Fibroblast of villous mesenchyme (primary cell): Measurements from ENCODE around the gene SLC35A2. TPM values are rescaled to one million over a fixed set of nuclear protein-coding genes. Genes with fewer than 3 reads are reported as not detected.

ENCODE experiments used
- DNase-seq: peaks from one replicate; pipeline ENCODE4 v3.0.0-alpha.2; 2010; ENCODE audit warnings: low read depth
- H3K4me3 ChIP-seq: 2 replicates; pipeline ENCODE4 v1.5.1; 2011; ENCODE audit warnings: low read depth, mild to moderate bottlenecking, low read length
- CTCF ChIP-seq: IDR thresholded peaks from 2 replicates; pipeline ENCODE4 v1.5.1; 2012; ENCODE audit warnings: low read depth, mild to moderate bottlenecking, low read length; ENCODE audit not compliant: insufficient read depth
- total RNA-seq: library from RNA; depleted of rRNA; stranded (reverse); fragments of >200 nt; gene quantifications from 2 replicates; pipeline ENCODE4 v1.2.3, GENCODE V29; 2012

The SLC35A2 gene
- total RNA-seq, 1 donor: 25.5 TPM

GRCh38 chrX:48937054-48937907 lies 25.8 kb upstream of the SLC35A2 start:
- H3K4me3 ChIP-seq: no peak overlapping the region
- DNase-seq: peak; percentile 19
- TF ChIP-seq CTCF: peak; percentile 19

- TF ChIP-seq CTCF: no peak
- no peak for DNase-seq
- H3K4me3 ChIP-seq: no peak overlapping the region
These were observed 25.1 kb upstream of the SLC35A2 start for GRCh38 chrX:48936429-48937053.

- no peak for TF ChIP-seq CTCF
- no peak for DNase-seq
- no peak overlapping the region for H3K4me3 ChIP-seq
These were observed 23.8 kb upstream of the SLC35A2 start for GRCh38 chrX:48935301-48935670.

DNA sequence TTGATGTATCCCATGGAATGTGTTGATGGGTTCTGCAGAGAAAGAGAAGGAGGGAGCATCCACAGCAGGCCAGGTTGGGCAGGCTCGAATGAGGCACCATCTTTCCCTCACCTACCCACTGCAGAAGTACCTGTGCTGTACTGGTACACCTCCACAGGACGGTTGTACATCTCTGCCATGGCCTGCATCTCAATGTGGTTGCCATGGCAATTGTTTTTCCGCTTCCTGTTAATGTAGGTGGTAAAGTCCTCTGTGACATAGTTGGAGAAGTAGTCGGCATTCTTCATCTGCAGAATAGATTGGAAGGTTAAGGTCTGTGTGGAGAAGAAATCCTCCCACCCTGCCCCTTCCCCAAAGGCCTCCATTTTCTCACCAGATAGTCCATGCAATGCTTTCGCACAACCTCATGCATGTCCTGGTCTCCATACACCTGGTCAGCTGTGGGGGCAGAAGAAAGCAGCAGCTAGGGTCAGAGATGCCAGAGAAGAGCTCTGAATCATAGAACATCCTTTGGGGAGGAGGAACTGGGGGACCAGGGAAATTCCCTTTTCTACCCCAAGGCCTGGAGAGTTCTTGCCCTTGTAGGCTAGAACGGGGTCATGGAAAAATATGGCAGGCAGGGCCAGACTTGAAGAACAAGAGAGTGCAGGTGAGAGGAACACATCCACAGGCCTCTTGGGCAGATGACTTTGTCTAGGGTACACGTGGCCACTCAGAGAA lies 23.3 kb upstream of the SLC35A2 start:
- no peak overlapping the region for H3K4me3 ChIP-seq
- DNase-seq: no peak
- TF ChIP-seq CTCF: no peak

DNA sequence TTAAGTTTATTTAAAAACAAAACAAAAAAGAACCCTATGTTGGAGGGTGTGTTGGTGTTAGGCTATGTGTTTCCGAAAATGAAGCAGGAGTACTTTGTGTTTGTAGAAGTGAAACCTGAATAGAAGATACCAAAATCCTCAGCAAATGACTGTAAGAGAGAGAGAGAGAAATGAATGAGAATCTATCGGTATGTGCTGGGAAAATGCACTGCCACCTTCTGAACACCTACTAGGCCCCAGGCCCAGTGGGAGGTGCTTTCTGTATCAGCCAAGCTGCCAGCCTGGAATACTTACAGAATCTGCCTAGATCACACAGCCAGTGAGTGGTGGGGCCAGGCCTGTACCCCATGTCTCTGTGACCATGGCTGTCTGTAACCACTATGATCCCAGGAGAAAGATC lies 22.3 kb upstream of the SLC35A2 start:
- no peak for TF ChIP-seq CTCF
- H3K4me3 ChIP-seq: no peak overlapping the region
- no peak for DNase-seq

GRCh38 chrX:48927736-48928382 lies 16.4 kb upstream of the SLC35A2 start:
- no peak for TF ChIP-seq CTCF
- no peak overlapping the region for H3K4me3 ChIP-seq
- DNase-seq: no peak
